Measurements from ENCODE around the gene GRHL3. TPM values are rescaled to one million over a fixed set of nuclear protein-coding genes. Genes with fewer than 3 reads are reported as not detected.

The GRHL3 gene
- total RNA-seq, 4 donors from 2014 or later = 77.6 to 179 (median 115) TPM

GRCh38 chr1:24297852-24298232, 21.3 kb upstream of the GRHL3 start:
- Histone ChIP-seq H3K27ac (peak overlapping the region in 1 of 4 donors; percentile 97), H3K27me3 (no peaks in the 10 kb centered on the region), H3K4me3 (no peak overlapping the region), H3K36me3 (no peaks in the 10 kb centered on the region), H3K9me3 (no peaks in the 10 kb centered on the region), H3K4me1 (peaks cover 41 to 80% (median 48%) of the 10 kb centered on the region in 3 donors)
- TF ChIP-seq POLR2A (IDR thresholded peaks at IDR 0.05) = no peak
- TF ChIP-seq, protein P1, sequence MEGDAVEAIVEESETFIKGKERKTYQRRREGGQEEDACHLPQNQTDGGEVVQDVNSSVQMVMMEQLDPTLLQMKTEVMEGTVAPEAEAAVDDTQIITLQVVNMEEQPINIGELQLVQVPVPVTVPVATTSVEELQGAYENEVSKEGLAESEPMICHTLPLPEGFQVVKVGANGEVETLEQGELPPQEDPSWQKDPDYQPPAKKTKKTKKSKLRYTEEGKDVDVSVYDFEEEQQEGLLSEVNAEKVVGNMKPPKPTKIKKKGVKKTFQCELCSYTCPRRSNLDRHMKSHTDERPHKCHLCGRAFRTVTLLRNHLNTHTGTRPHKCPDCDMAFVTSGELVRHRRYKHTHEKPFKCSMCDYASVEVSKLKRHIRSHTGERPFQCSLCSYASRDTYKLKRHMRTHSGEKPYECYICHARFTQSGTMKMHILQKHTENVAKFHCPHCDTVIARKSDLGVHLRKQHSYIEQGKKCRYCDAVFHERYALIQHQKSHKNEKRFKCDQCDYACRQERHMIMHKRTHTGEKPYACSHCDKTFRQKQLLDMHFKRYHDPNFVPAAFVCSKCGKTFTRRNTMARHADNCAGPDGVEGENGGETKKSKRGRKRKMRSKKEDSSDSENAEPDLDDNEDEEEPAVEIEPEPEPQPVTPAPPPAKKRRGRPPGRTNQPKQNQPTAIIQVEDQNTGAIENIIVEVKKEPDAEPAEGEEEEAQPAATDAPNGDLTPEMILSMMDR (IDR thresholded peaks at IDR 0.05) = no peak
- WGBS, 2 donors = 58 to 71% methylated on average over 4 of the region's 4 CpGs
- intact Hi-C loops (cut with DNase I) = no loop called here
- no peak for DNase-seq

DNA sequence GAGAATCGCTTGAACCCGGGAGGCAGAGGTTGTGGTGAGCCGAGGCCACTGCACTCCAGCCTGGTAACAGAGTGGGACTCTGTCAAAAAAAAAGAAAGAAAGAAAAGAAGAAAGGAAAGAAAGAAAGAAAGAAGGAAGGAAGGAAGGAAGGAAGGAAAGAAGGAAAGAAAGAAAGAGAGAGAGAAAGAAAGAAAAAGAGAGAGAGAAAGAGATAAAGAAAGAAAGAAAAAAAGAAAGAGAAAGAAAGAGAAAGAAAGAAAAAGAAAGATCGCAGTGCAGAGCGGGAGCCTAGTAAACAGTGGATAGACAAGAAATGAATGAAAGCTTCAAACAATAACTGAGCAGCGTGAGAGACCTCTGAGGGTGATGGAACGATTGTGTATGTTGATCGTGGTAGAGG, 20.6 kb upstream of the GRHL3 start:
- intact Hi-C loops (cut with DNase I) = no loop called here
- DNase-seq = no peak
- 89 to 91% methylated on average over 6 to 8 of the region's 8 CpGs for WGBS, 2 donors
- Histone ChIP-seq H3K4me1 (peaks cover 39 to 72% (median 41%) of the 10 kb centered on the region in 3 donors), H3K4me3 (no peak overlapping the region), H3K27ac (no peak overlapping the region), H3K36me3 (no peaks in the 10 kb centered on the region), H3K27me3 (no peaks in the 10 kb centered on the region), H3K9me3 (no peaks in the 10 kb centered on the region)
- TF ChIP-seq, protein P1 (IDR thresholded peaks at IDR 0.05) = no peak

- H3K4me3 ChIP-seq = no peak overlapping the region
- TF ChIP-seq POLR2A (IDR thresholded peaks at IDR 0.05) = no peak
- TF ChIP-seq, protein P1 (IDR thresholded peaks at IDR 0.05) = no peak
- H3K27me3 ChIP-seq = no peaks in the 10 kb centered on the region
- H3K36me3 ChIP-seq = no peaks in the 10 kb centered on the region
- WGBS, 2 donors = 48 to 75% methylated on average over 6 of the region's 6 CpGs
- no peaks in the 10 kb centered on the region for H3K9me3 ChIP-seq
- intact Hi-C loops (cut with DNase I) = no loop called here
- no peak overlapping the region for H3K27ac ChIP-seq
- peaks cover 27 to 59% (median 35%) of the 10 kb centered on the region in 3 donors for H3K4me1 ChIP-seq
- DNase-seq = no peak
Observed at GRCh38 chr1:24299901-24300300, 19.3 kb upstream of the GRHL3 start.

DNA sequence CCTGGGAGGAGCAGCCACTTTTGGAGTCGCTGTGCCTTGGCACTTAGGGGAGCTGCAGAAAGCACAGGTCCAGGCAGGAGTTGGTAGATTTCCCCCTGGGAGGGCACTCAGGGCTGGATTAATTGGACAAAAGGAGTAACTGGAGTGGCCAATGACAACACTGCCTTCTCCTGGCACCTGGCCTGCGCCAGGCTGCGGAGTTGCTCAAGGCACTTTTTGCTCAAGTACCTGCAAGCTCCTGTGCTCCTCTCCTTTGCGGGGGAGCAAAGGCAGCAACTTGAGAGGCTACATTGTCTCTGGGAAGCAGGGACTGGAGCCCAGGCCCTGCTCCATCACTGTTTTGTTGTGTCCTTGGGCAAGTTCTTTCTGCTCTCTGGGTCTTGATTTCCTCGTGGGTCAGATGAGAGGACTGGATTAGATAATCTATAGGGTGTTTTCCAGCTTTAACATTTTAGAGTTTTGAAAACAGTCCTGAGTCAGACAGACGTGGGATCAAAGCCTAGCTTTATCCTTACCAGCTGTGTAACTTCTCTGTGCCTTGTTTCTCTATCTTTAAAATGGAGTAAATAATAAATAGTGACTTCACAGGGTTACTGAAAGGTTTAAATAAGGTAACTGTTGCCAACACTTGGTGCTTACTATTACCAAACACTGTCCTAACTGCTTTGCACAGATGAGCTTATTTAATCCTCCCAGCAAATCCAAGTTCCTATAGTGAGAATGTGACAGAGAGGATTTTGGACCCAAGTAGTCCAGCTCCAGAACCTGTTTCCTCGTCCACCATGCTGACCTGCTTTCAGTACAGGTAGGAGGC, 18.0 kb upstream of the GRHL3 start:
- Histone ChIP-seq H3K9me3 (no peaks in the 10 kb centered on the region), H3K4me3 (no peak overlapping the region), H3K27me3 (no peaks in the 10 kb centered on the region), H3K36me3 (no peaks in the 10 kb centered on the region), H3K27ac (peak overlapping the region; percentile 60 to 81 (median 64)), H3K4me1 (peaks cover 16 to 46% (median 26%) of the 10 kb centered on the region in 3 donors)
- intact Hi-C loops (cut with DNase I) = no loop called here
- no peak for DNase-seq
- no peak for TF ChIP-seq POLR2A (IDR thresholded peaks at IDR 0.05)
- TF ChIP-seq, protein P1 (IDR thresholded peaks at IDR 0.05) = no peak
- 11 to 49% methylated on average over 3 to 6 of the region's 7 CpGs for WGBS, 2 donors

DNA sequence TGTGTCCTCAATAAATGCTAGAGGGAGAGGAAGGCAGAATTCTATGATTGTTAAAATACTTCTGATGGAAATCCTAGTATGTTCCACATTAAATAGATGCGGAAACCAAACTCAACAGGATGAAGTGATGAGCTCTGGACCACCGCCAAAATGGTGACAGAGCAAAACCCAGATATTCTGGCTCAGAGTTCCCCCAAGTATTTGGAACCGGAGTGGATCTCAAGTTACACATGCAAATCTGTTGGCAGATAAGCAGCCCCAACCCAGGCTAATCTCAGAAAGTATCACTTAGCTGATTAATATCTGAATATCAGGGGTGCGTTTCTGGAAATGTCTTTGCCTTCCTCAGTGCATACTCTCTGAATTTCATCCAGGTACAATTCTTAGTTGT, 17.4 kb upstream of the GRHL3 start:
- TF ChIP-seq POLR2A (IDR thresholded peaks at IDR 0.05) = no peak
- TF ChIP-seq, protein P1 (IDR thresholded peaks at IDR 0.05) = no peak
- Histone ChIP-seq H3K36me3 (no peaks in the 10 kb centered on the region), H3K4me3 (no peak overlapping the region), H3K4me1 (peaks cover 16 to 40% (median 23%) of the 10 kb centered on the region in 3 donors), H3K27ac (peak overlapping the region; percentile 60 to 81 (median 64)), H3K9me3 (no peaks in the 10 kb centered on the region), H3K27me3 (no peaks in the 10 kb centered on the region)
- intact Hi-C loops (cut with DNase I) = no loop called here
- DNase-seq = no peak
- WGBS, 2 donors = 24 to 35% methylated on average over 4 of the region's 4 CpGs
